Fibroblast of lung (primary cell): ENCODE results near the gene ANGPTL2.

ENCODE experiments used
- EZH2 ChIP-seq: IDR thresholded peaks from 2 replicates; pipeline ENCODE4 v1.5.1; 2012; ENCODE audit warnings: low read length, control low read depth, mild to moderate bottlenecking; ENCODE audit errors: missing control alignments
- TF ChIP-seq, protein P1 (sequence below), 2 donors: IDR thresholded peaks in 1 of 2; conservative IDR thresholded peaks in 1 of 2; 1 replicate in 1 of 2; 2 replicates in 1 of 2; pipeline ENCODE4 v1.5.1; 2011 to 2012; ENCODE audit warnings: low read length in 2 of 2, control low read depth in 1 of 2, inconsistent platforms in 1 of 2, low read depth in 1 of 2, mild to moderate bottlenecking in 1 of 2

- TF ChIP-seq, protein P1, sequence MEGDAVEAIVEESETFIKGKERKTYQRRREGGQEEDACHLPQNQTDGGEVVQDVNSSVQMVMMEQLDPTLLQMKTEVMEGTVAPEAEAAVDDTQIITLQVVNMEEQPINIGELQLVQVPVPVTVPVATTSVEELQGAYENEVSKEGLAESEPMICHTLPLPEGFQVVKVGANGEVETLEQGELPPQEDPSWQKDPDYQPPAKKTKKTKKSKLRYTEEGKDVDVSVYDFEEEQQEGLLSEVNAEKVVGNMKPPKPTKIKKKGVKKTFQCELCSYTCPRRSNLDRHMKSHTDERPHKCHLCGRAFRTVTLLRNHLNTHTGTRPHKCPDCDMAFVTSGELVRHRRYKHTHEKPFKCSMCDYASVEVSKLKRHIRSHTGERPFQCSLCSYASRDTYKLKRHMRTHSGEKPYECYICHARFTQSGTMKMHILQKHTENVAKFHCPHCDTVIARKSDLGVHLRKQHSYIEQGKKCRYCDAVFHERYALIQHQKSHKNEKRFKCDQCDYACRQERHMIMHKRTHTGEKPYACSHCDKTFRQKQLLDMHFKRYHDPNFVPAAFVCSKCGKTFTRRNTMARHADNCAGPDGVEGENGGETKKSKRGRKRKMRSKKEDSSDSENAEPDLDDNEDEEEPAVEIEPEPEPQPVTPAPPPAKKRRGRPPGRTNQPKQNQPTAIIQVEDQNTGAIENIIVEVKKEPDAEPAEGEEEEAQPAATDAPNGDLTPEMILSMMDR (conservative IDR thresholded peaks at IDR 0.05 in 1 of 2, IDR thresholded peaks at IDR 0.05 in 1 of 2; ENCODE audit: low read depth in 1 of 2, low read length in 2 of 2): no peak
- no peak for TF ChIP-seq EZH2
These were observed 46.5 kb upstream of the ANGPTL2 start for GRCh38 chr9:127168756-127169574.
